Measurements from ENCODE around the gene XRRA1.

DNA sequence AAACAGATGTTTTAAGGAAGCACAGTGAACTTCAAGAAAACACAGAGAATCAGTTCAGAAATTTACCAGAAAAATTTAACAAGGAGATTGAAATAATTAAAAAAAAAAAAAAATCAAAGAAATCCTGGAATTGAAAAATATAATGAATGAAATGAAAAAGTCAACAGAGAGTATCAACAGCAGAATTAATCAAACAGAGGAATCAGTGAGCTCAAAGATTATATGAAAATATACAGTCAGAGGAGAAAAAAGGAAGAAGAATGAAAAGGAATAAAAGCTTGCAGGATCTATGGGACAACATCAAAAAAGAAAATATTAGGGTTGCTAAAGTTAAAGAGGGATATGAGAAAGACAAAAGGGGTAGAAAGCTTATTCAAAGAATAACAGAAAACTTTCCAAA is 82.3 kb downstream of the XRRA1 start:
- TF ChIP-seq POLR2A (IDR thresholded peaks at IDR 0.05; ENCODE audit: low read depth, low read length) (no peak), POLR2AphosphoS5 (IDR thresholded peaks at IDR 0.05; ENCODE audit: low read depth, low read length) (no peak)
